ENCODE data around the gene DIP2C.
"Not testable (repeated sequence)": the region's sequence is repeated elsewhere in the genome, so short reads cannot be mapped to it uniquely, and the experiment has no call there.

Gene DIP2C

DNA sequence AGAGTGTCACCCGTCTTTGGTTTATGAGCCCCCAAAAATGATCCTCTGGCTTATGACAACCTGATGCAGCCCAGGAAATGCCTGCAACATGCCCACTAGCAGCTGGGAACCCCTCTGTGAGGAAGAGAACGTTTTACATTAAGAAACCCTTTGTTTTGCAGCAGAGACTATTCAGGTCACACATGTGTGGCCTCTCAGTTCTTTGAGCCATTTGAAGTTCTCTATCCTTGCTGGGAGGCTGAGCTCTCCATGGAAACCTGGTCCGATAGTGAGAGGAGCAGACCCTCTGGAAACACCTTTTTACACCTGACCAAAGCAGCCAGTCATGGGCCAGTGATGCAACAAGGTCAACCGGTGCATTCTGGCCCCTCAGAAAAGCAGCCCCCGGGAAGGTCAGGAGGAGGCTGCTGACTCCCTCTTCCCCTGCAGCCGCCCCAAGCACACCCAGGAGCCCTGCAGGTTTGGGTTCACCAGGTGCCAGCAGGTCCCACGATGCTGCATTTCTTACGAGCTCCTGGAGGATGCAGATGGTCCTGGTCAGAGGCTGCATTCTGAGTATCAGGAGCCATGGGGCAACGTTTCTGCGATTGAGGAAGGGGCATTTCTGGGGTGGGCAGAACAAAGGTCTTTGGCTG, 419.9 kb downstream of the DIP2C start:
- in situ Hi-C loops (cut with MboI; ENCODE audit: low sequenced_read_pairs): no loop called here

DNA sequence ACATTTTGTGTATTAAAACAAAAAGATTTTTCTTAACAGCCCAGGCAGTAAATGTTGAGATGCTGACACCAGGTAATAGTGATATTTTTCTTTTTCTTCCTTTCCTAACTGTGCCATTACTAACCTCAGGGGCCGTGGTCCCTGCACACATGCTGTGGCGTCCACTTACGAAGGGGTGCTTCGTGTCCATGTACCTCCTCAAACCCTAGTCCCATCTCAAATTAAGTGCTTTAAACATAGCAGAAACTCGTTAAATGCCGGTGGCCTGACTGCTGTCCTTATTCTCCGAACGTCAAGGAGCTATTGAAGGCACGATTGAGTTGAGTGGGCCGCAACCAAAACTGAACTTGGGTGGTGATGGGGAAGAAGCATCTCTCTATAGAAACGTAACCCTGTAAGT, 421.8 kb downstream of the DIP2C start:
- in situ Hi-C loops (cut with MboI; ENCODE audit: low sequenced_read_pairs): no loop called here

DNA sequence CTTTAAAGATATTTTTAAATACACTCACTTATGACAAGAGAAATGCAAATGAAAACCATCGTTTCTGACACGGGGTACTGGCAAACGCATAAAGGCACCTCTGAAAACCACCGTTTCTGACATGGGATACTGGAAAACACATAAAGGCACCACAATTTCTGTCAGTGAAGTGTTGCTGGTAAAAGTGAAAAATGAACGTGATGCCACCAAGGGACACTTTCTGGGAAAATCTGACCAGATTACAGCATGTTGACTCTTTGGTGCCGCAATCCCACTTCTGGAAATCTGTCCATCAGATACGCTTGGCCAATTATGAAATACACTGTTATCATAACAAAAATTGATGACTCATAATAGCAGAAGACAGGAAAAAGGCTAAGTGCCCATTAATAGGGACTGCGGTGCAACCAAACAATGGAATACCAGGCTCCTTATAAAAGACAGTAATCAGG, 422.5 kb downstream of the DIP2C start:
- in situ Hi-C loops (cut with MboI; ENCODE audit: low sequenced_read_pairs): no loop called here

DNA sequence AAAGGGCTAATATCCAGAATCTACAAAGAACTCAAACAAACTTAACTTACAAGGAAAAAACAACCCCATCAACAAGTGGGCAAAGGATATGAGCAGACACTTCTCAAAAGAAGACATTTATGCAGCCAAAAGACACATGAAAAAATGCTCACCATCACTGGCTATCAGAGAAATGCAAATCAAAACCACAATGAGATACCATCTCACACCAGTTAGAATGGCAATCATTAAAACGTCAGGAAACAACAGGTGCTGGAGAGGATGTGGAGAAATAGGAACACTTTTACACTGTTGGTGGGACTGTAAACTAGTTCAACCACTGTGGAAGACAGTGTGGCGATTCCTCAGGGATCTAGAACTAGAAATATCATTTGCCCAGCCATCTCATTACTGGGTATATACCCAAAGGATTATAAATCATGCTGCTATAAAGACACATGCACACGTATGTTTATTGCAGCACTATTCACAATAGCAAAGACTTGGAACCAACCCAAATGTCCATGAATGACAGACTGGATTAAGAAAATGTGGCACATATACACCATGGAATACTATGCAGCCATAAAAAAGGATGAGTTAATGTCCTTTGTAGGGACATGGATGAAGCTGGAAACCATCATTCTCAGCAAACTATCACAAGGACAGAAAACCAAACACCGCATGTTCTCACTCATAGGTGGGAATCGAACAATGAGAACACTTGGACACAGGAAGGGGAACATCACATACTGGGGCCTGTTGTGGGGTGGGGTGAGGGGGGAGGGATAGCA, 423.5 kb downstream of the DIP2C start:
- in situ Hi-C loops (cut with MboI; ENCODE audit: low sequenced_read_pairs): not testable (repeated sequence)

DNA sequence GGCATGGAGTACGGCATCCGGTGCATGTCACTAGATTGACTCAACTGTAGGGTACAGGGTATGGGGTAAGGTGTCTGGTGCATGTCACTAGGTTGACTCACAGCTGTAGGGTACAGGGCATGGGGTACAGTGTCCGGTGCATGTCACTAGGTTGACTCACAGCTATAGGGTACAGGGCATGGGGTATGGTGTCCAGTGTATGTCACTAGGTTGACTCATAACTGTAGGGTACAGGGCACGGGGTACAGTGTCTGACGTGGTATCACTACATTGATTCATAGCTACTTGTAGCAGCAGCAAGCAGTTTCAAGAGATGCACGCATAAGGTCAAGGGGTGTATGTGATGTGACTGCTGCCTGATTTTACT, 424.4 kb downstream of the DIP2C start:
- in situ Hi-C loops (cut with MboI; ENCODE audit: low sequenced_read_pairs): not testable (repeated sequence)

DNA sequence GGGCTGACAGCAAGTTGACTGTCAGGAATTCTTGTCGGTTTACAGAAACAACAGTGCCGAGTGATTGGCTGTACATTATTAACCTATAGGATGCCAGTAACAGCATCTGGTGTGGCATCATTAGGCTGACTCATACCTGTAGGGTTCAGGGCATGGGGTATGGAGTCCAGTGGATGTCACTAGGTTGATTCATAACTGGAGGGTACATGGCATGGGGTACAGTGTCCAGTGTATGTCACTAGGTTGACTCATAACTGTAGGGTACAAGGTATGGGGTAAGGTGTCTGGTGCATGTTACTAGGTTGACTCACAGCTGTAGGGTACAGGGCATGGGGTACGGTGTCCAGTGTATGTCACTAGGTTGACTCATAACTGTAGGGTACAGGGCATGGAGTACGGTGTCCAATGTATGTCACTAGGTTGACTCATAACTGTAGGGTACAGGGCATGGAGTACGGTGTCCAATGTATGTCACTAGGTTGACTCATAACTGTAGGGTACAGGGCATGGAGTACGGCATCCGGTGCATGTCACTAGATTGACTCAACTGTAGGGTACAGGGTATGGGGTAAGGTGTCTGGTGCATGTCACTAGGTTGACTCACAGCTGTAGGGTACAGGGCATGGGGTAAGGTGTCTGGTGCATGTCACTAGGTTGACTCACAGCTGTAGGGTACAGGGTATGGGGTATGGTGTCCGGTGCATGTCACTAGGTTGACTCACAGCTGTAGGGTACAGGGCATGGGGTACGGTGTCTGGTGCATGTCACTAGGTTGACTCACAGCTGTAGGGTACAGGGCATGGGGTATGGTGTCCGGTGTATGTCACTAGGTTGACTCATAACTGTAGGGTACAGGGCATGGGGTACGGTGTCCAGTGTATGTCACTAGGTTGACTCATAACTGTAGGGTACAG, 425.1 kb downstream of the DIP2C start:
- in situ Hi-C loops (cut with MboI; ENCODE audit: low sequenced_read_pairs): not testable (repeated sequence)

DNA sequence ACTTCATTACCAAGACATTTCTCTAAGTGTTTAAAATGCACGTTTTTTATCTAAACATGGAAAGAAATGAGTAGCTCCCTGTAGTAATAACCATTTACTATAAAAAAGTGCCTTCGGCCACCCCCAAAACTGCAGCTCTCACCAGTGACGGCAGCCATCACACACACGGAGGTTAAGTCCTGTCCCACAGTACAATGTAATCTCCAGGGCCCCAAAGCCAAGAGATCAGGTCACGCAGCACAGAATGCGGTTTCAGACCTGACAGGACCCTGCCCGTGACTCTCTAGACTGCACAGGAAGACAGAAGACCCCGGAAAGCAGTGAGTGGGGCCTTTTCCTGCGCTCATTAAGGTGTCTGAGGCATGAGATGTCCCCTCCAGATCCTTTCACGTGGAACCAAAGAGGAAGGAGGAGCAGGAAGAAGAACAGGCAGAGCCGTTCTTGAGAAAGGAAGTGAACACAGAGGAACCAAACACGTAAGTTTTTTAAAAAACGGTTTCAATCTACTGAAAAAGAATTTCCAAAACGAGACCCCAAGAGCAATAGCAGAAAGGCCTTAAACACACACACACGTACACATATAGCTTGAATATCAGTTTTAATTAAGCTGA, 428.5 kb downstream of the DIP2C start:
- in situ Hi-C loops (cut with MboI; ENCODE audit: low sequenced_read_pairs): no loop called here

DNA sequence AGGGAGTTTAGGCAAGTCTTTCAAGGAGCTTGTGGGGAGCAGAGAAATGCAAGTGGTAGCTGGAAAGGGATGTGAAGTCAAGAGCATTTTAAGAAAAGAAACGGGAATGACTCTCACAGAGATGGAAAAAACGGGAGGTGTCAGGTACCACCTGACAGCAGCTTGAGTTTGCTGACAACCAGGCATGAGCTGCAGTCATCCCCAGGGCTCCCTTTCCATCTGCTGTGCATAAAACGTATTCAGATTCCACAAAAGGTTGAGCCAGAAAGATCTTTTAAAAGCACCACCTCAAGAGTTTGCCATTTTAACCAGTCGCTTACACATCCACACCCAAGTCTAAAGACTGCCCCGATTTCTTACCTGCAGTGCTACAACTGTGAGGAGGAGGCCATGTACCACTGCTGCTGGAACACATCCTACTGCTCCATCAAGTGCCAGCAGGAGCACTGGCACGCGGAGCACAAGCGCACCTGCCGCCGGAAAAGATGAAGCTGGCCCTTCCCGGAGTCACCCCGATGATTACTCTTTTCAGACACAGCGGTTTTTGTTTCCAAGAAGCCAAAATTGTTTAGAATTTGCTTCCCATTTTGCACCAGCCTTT, 437.4 kb downstream of the DIP2C start:
- in situ Hi-C loops (cut with MboI; ENCODE audit: low sequenced_read_pairs): no loop called here

DNA sequence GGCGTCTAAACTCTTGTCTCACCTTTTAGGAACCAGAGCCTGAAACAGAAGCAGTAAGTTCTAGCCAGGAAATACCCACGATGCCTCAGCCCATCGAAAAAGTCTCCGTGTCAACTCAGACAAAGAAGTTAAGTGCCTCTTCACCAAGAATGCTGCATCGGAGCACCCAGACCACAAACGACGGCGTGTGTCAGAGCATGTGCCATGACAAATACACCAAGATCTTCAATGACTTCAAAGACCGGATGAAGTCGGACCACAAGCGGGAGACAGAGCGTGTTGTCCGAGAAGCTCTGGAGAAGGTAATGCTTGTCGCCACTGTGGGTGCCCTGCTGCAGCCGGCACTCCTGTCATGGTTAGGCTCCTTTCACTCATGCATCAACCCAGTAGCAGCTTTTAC, 441.2 kb downstream of the DIP2C start:
- in situ Hi-C loops (cut with MboI; ENCODE audit: low sequenced_read_pairs): no loop called here

DNA sequence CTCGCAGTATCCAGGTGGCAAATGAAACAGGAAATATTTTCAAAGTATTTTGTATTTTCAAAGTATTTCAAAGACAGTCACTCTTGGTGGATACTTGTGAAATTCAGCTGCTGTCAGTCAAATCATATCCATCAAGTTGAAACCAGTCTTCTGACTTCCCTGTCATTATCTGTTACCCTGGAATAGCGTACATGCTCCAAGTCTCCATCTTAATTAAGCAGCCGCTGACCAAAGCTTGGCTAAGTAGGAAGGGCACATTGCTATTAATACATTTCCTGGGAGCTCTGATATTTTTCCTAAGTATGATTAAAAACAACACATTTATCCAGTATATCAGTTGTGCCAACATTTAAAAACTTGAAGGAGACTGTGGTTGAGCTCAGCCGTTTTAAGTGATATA, 442.0 kb downstream of the DIP2C start:
- in situ Hi-C loops (cut with MboI; ENCODE audit: low sequenced_read_pairs): no loop called here

DNA sequence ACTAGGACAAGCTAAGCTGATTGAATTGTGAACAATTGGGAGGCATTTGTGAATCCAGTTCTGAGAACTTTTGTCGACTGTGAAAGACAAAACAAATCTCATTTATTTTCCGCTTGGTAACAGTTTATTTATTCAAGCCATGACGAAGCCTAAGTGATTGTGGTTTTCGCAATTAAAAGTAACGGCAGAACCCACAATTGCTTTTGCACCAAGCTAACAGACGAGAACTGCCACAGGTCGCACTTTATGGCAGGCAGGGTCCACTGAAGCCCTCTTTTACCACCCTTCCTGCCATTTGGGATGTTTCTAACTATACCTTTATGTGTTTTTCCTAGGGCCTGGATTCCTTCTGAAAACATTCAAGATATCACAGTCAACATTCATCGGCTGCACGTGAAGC, 443.0 kb downstream of the DIP2C start:
- in situ Hi-C loops (cut with MboI; ENCODE audit: low sequenced_read_pairs): no loop called here

DNA sequence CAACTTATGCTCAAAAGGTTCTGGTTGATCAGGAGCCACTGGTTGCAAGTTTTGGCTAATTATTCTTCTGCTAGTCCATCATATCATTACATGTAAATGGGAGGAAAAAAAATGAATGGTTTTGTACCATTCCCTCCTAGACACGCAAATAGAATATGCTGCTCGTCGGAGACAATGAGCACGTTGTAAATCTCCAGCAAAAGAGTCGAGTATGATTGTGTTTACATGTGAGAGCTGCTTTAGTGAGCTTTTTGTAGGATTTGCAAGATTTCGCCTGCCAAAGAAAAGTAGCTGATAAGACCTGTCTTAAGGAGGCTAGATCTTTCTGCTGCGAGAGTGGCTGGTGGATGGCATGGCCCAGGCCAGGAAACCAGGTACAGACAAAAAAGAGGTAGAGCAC, 445.2 kb downstream of the DIP2C start:
- in situ Hi-C loops (cut with MboI; ENCODE audit: low sequenced_read_pairs): no loop called here

DNA sequence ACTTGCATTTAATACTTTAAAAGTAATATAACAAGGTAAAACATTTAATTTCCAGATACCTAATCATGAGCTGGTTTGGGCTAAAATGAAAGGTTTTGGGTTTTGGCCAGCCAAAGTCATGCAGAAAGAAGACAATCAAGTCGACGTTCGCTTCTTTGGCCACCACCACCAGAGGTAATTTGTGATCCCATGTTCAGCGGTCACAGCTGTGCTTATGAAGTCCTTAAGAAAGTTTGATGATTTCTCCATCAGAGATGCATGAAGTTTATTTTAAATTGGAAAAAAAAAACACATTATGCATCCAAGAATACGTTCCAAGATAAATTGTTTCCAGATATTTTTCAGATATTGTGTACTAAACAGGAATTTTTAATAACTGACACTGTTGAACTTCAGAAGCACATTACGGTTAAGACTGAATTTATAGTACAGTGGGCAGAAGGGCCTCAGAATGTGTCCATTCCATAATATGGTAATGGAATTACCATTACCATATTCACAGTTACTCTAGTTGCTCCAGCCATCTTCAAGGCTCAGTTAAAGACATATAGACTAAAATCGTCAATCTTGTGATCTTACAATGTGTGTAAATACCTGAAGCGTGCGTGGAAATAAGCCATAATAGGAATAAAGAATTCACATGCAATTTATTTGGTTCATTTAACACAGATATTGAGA, 447.4 kb downstream of the DIP2C start:
- in situ Hi-C loops (cut with MboI; ENCODE audit: low sequenced_read_pairs): no loop called here

DNA sequence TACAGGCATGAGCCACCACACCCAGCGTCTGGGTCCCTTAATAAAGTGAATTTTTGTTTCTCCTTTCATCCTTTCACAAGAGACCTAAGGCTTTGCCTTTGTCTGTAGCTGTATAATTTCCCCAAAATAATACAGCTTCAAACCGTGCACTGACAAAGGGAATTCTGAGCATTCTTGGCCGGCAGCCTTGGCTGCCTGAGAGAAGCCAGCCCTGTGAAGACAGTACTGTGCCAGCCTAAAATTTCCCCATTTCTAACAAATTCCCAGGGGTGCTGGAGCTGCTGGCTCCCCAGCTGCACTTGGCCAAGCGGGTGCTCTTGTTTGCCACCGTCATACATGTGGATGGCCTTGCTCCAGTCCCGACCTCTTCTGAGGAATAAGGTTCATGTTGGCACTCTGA, 448.0 kb downstream of the DIP2C start:
- in situ Hi-C loops (cut with MboI; ENCODE audit: low sequenced_read_pairs): no loop called here

DNA sequence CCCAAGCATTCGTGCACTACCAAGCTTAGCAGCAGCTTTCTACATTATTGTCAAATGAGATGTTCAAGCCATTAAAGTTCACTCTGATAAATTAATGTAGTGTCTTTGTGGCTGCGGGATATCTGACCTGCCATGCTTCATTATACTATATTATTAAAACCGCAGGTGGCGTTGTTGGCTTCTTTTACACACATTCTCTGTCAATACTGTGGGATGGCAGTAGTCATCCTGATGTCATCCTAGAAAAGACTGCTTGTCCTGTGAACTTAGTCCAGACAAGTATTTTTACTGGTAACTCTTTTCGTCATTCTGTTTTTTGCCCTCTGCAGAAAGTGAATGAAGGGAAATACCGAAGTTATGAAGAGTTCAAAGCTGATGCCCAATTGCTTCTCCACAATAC, 450.4 kb downstream of the DIP2C start:
- in situ Hi-C loops (cut with MboI; ENCODE audit: low sequenced_read_pairs): no loop called here

DNA sequence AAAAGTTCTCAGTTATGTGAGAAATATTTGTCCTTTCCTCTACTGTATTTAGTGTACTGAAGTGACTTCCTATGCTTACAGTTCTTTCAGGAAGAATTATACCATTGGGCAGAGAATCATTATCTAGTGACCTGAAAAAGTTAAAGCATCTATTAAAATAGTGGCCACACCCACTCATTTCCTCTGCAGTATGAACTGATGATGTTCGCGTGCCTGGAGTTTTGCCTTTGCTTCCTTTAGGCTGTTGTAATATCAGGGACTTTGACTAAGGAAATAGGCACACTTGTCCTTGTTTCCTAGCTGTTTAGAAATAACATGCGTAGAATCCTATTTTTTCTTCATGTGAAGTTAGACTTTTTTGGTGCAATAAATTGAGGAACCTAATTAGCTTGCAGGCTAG, 453.6 kb downstream of the DIP2C start:
- in situ Hi-C loops (cut with MboI; ENCODE audit: low sequenced_read_pairs): no loop called here

DNA sequence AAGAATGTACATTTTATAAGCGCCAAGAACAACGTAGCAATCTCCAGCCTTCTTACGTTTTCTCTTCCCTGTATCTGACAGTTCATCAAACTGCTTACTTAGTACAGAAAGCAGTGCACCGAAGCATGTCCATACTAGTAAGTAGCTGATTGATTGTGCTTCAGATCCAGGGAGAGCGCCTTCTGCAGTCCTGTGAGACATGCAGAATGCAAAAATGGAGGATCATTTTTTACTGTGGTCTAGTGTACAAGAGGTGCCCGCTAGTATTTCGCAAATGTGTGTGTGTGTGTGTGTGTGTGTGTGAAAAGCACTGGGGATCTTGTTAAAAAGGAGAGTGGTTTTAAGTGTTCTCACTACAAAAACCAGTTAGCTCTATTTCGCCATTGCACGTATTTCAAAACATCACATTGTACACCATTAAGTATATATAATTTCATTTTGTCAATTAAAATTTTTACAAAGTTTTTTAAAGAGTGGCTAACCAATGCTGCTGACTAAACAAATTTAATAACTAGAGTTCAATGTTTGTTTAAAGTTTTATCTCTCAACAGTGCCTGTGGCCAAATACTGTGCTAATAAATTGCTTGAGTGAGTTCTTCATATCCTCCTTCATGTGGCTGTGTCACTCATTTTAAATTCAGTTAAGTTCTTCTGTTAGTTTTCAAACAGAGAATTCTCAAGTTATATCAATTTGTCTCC, 454.6 kb downstream of the DIP2C start:
- in situ Hi-C loops (cut with MboI; ENCODE audit: low sequenced_read_pairs): no loop called here

DNA sequence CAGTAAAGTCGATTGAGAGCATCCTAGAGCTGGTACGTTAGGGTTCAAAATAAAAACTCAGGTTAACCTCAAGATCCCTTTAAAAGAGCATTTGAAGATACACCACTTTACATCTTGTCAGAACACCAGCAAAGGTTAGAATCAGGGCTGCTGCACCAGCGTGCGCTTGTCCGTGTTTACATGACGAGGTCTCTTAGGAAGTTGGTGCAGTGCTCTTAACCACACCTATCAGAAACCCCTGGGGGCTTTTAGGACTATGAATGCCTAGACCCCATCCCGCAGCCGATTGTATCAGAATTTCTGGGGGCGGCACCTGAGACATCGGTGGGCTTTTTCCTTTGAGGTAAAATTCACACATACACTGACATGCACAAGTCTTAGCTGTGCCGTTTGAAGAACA, 456.6 kb downstream of the DIP2C start:
- in situ Hi-C loops (cut with MboI; ENCODE audit: low sequenced_read_pairs): no loop called here

DNA sequence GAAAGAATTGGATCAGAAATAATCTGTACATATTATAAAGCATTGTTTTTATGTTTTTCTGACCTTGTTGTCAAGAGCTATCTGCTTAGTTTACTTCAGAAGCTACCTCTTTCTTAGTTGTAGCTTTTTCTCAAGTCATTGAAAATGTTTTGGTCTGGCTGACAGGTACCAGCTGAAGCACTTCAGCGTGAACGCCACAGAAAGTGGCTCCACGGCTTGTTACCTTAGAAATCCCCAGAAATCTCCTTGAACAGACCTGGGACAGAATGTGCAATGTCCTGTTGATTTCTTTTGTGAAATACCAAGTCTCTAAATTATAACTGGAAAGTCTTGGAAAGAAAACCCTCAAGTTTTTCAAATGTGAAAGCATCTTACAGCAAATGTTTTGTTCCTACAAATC, 457.4 kb downstream of the DIP2C start:
- in situ Hi-C loops (cut with MboI; ENCODE audit: low sequenced_read_pairs): no loop called here

DNA sequence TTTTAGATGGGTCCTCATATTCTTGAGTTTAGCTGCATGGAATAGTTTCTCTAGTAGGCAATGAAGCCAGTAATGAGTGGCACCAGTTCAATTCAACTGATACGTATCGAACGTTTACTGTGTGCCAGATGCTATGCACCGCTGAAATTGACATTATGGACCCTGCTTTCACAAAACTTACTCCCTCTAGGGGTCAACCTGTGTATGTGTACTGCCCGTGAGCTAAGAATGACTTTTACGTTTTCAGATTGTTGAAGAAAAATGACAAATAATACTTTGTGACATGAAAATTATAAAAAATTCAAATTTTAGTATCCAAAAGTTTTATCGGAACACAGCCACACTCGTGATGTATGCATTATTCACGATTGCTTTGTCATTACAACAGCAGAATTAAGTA, 458.7 kb downstream of the DIP2C start:
- in situ Hi-C loops (cut with MboI; ENCODE audit: low sequenced_read_pairs): no loop called here
